H9 (cell line): Measurements from ENCODE around the gene HMGN2. TPM values are rescaled to one million over a fixed set of nuclear protein-coding genes. Genes with fewer than 3 reads are reported as not detected.
A peak's percentile ranks its signal among the peaks of the same experiment; 100 is the strongest.

Experiments used
- DNase-seq: peaks from one replicate; pipeline ENCODE4 v3.0.0-alpha.2; 2017
- H2AFZ ChIP-seq: one replicate; pipeline ENCODE4 v1.6.1; 2013; ENCODE audit warnings: mild to moderate bottlenecking, low read length, control low read depth, moderate library complexity
- H2AK5ac ChIP-seq: 2 replicates; pipeline ENCODE4 v1.6.1; 2013; ENCODE audit warnings: low read length, control low read depth, mixed read lengths; ENCODE audit not compliant: insufficient read length
- H2BK120ac ChIP-seq: one replicate; pipeline ENCODE4 v1.6.1; 2013; ENCODE audit warnings: low read depth, mild to moderate bottlenecking, low read length, control low read depth, inconsistent platforms; ENCODE audit not compliant: poor library complexity, severe bottlenecking
- H2BK12ac ChIP-seq: 2 replicates; pipeline ENCODE4 v1.6.1; 2013; ENCODE audit warnings: low read length, control low read depth, mixed read lengths, low read depth; ENCODE audit not compliant: insufficient read length
- H2BK15ac ChIP-seq: 2 replicates; pipeline ENCODE4 v1.6.1; 2013; ENCODE audit warnings: low read depth, low read length, control low read depth
- H2BK20ac ChIP-seq: one replicate; pipeline ENCODE4 v1.6.1; 2013; ENCODE audit warnings: low read depth, mild to moderate bottlenecking, low read length, control low read depth, inconsistent platforms; ENCODE audit not compliant: poor library complexity, severe bottlenecking
- H2BK5ac ChIP-seq: 2 replicates; pipeline ENCODE4 v1.6.1; 2013; ENCODE audit warnings: low read length, control low read depth, mixed read lengths; ENCODE audit not compliant: insufficient read length
- H3K14ac ChIP-seq: 2 replicates; pipeline ENCODE4 v1.6.1; 2013; ENCODE audit warnings: low read length, control low read depth; ENCODE audit not compliant: insufficient read depth
- H3K18ac ChIP-seq: 2 replicates; pipeline ENCODE4 v1.6.1; 2013; ENCODE audit warnings: low read depth, mild to moderate bottlenecking, mixed read lengths, low read length, control low read depth; ENCODE audit not compliant: insufficient read length
- H3K23ac ChIP-seq: 2 replicates; pipeline ENCODE4 v1.6.1; 2013; ENCODE audit warnings: low read length, control low read depth, mixed read lengths, low read depth; ENCODE audit not compliant: insufficient read length
- H3K23me2 ChIP-seq: 2 replicates; pipeline ENCODE4 v1.6.1; 2013; ENCODE audit warnings: low read depth, mild to moderate bottlenecking, mixed read lengths, low read length, control low read depth; ENCODE audit not compliant: insufficient read length, poor library complexity, severe bottlenecking
- H3K27ac ChIP-seq: 2 replicates; pipeline ENCODE4 v1.5.1; 2013; ENCODE audit warnings: low read length, control low read depth, mixed read lengths, low read depth; ENCODE audit not compliant: insufficient read length
- H3K27me3 ChIP-seq: 2 replicates; pipeline ENCODE4 v1.6.1; 2013; ENCODE audit warnings: low read length, control low read depth, inconsistent platforms; ENCODE audit not compliant: insufficient read depth
- H3K4ac ChIP-seq: 2 replicates; pipeline ENCODE4 v1.6.1; 2013; ENCODE audit warnings: low read depth, mild to moderate bottlenecking, control low read depth, inconsistent platforms, low read length, moderate library complexity
- H3K4me1 ChIP-seq: 2 replicates; pipeline ENCODE4 v1.6.1; 2013; ENCODE audit warnings: low read length, control low read depth, inconsistent platforms; ENCODE audit not compliant: insufficient read depth
- H3K4me2 ChIP-seq: 2 replicates; pipeline ENCODE4 v1.6.1; 2013; ENCODE audit warnings: low read length, control low read depth, mixed read lengths; ENCODE audit not compliant: insufficient read length, insufficient read depth
- H3K56ac ChIP-seq: 2 replicates; pipeline ENCODE4 v1.6.1; 2013; ENCODE audit warnings: low read depth, mild to moderate bottlenecking, mixed read lengths, low read length, control low read depth; ENCODE audit not compliant: insufficient read length
- H3K79me1 ChIP-seq: 2 replicates; pipeline ENCODE4 v1.6.1; 2013; ENCODE audit warnings: low read depth, mild to moderate bottlenecking, moderate library complexity, low read length, control low read depth, inconsistent platforms; ENCODE audit not compliant: insufficient read depth, poor library complexity, severe bottlenecking
- H3K79me2 ChIP-seq: 2 replicates; pipeline ENCODE4 v1.6.1; 2013; ENCODE audit warnings: low read length, control low read depth, inconsistent platforms; ENCODE audit not compliant: insufficient read depth
- H3K9ac ChIP-seq: 2 replicates; pipeline ENCODE4 v1.6.1; 2013; ENCODE audit warnings: low read length, control low read depth, mixed read lengths; ENCODE audit not compliant: insufficient read length; ENCODE audit errors: extremely low read depth
- H3K9me3 ChIP-seq: one replicate; pipeline ENCODE4 v1.6.1; 2013; ENCODE audit warnings: low read depth, low read length, inconsistent platforms; ENCODE audit not compliant: control insufficient read depth
- H3T11ph ChIP-seq: one replicate; pipeline ENCODE4 v1.6.1; 2013; ENCODE audit warnings: mild to moderate bottlenecking, low read length, control low read depth, inconsistent platforms
- H4K20me1 ChIP-seq: one replicate; pipeline ENCODE4 v1.6.1; 2013; ENCODE audit not compliant: control insufficient read depth, insufficient read length, insufficient read depth
- H4K5ac ChIP-seq: 2 replicates; pipeline ENCODE4 v1.6.1; 2013; ENCODE audit warnings: low read depth, mild to moderate bottlenecking, mixed read lengths, low read length, control low read depth; ENCODE audit not compliant: insufficient read length
- H4K8ac ChIP-seq: replicated peaks from 2 replicates; pipeline ENCODE4 v1.6.1; 2013; ENCODE audit warnings: low read length, control low read depth, mixed read lengths, low read depth; ENCODE audit not compliant: insufficient read length
- H4K91ac ChIP-seq: 2 replicates; pipeline ENCODE4 v1.6.1; 2013; ENCODE audit warnings: low read depth, mild to moderate bottlenecking, moderate library complexity, mixed read lengths, low read length, control low read depth; ENCODE audit not compliant: insufficient read length
- H3K27ac Mint-ChIP-seq, 3 experiments: 2 replicates in 2 of 3; 3 replicates in 1 of 3; pipeline ENCODE4 v1.8.0; 2020 to 2021; ENCODE audit warnings: mixed read lengths in 3 of 3, mild to moderate bottlenecking in 1 of 3, moderate library complexity in 1 of 3
- H3K27me3 Mint-ChIP-seq: 2 replicates; pipeline ENCODE4 v1.8.0; 2021; ENCODE audit warnings: low read depth, mild to moderate bottlenecking, moderate library complexity, mixed read lengths
- H3K36me3 Mint-ChIP-seq, 3 experiments: 2 replicates in 2 of 3; 3 replicates in 1 of 3; pipeline ENCODE4 v1.8.0; 2020 to 2021; ENCODE audit warnings: low read depth in 3 of 3, mixed read lengths in 3 of 3; ENCODE audit not compliant: insufficient read depth in 1 of 3
- H3K4me1 Mint-ChIP-seq, 2 experiments: 2 replicates each; pipeline ENCODE4 v1.8.0; 2020; ENCODE audit warnings: mixed read lengths in 2 of 2
- H3K4me3 Mint-ChIP-seq, 2 experiments: 2 replicates in 1 of 2; 3 replicates in 1 of 2; pipeline ENCODE4 v1.8.0; 2020 to 2021; ENCODE audit warnings: mild to moderate bottlenecking in 2 of 2, mixed read lengths in 2 of 2, moderate library complexity in 1 of 2
- H3K9me3 Mint-ChIP-seq, 2 experiments: 2 replicates in 1 of 2; 3 replicates in 1 of 2; pipeline ENCODE4 v1.8.0; 2020; ENCODE audit warnings: mild to moderate bottlenecking in 2 of 2, mixed read lengths in 2 of 2, moderate library complexity in 1 of 2
- CTCF ChIP-seq: fragments of 200-600 bp; sonication (generic); conservative IDR thresholded peaks from 3 replicates; pipeline ENCODE4 v1.8.0; 2021; ENCODE audit warnings: antibody characterized with exemption, mild to moderate bottlenecking
- WGBS: extraction: QIAGEN DNeasy Blood & Tissue Kit; methylation state at CpG from one replicate; pipeline ENCODE4 v1.1.7; 2013; ENCODE audit warnings: missing lambda C conversion rate, low lambda C conversion rate, mixed read lengths; ENCODE audit not compliant: insufficient read length; ENCODE audit errors: extremely low coverage; 5-methylcytosine and 5-hydroxymethylcytosine counted together
- total RNA-seq: library from RNA; stranded (reverse); gene quantifications from 2 replicates; pipeline ENCODE4 v1.2.1, GENCODE V29; 2021

Gene HMGN2
- total RNA-seq, 1 experiment from 2014 or later: 622 TPM

DNA sequence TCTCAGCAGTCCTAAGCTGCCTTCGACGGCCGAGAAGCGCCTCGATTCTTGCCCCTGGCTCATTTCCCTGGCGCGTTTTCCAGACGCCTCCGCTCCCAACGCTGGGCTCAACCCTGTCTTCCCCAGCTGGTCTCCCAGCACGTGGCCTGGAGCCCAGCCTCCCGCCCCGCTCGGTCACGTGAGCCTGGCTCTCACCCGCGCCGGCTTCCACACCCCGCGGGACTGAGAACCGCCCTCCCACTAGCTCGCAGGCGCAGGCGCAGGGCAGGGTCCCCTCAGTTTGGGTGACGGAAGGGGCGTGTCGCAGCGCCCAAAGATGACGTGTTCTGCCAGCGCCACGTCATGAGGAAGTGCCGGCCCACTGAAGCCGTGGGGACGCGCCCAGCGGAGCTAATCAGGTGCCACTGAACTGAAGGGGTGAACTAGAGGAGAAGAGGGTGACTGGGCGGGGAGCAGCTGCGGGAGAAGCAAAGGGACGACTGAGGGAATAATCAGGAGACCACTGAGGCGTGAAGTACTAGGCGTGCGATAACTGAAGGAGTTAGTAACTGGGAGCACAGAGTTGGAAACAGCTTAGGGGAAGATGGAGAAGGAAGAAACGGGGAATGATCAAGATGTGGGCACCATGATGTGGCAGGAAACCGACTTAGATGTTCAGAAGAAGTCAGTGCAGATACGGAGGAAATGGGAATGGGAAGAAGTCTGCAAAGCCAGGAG is 40.1 kb upstream of the HMGN2 start, which contains the start of gene DHDDS:
TSS of gene DHDDS (plus strand) at position 343 of the 717 bp plus-strand sequence. CDS start 625 bp downstream, outside the sequence.
- peak; percentile 98 for DNase-seq
- Histone ChIP-seq H2BK5ac (no peak within 1 kb of the TSS), H4K91ac (no peak within 1 kb of the TSS), H3K79me2 (no peaks in the 10 kb centered on the region), H3K18ac (peak within 1 kb of the TSS; percentile 60), H3K9ac (peak within 1 kb of the TSS; percentile 86), H3K79me1 (no peaks in the 10 kb centered on the region), H3K4me1 (no peaks in the 10 kb centered on the region; the same call in 1 of the 2 replicates), H3K9me3 (no peaks in the 10 kb centered on the region), H3K23ac (no peak within 1 kb of the TSS), H3T11ph (no peak within 1 kb of the TSS), H2BK120ac (no peak within 1 kb of the TSS), H3K56ac (no peak within 1 kb of the TSS), H3K27me3 (no peaks in the 10 kb centered on the region), H2BK20ac (no peak within 1 kb of the TSS), H2BK15ac (no peak within 1 kb of the TSS), H4K5ac (no peak within 1 kb of the TSS), H3K27ac (peak within 1 kb of the TSS; percentile 49), H3K4me2 (peak within 1 kb of the TSS; percentile 99), H3K14ac (0 out of 2 replicates have a peak within 1 kb of the TSS, but pooled peaks have one; percentile 54), H4K8ac (no peak within 1 kb of the TSS), H2AK5ac (no peak within 1 kb of the TSS), H2BK12ac (no peak within 1 kb of the TSS), H3K23me2 (peaks cover 8% of the 10 kb centered on the region), H2AFZ (no peak within 1 kb of the TSS), H3K4ac (no peak within 1 kb of the TSS), H4K20me1 (no peaks in the 10 kb centered on the region)
- Mint-ChIP-seq H3K9me3 (no peaks in the 10 kb centered on the region), H3K27ac (peak within 1 kb of the TSS; percentile 93 to 99 (median 99)), H3K36me3 (peaks cover 10 to 45% (median 35%) of the 10 kb centered on the region in 3 experiments; a peak in 5 of 7 replicates), H3K27me3 (no peaks in the 10 kb centered on the region; the same call in 1 of the 2 replicates), H3K4me1 (peaks cover 37 to 56% of the 10 kb centered on the region in 2 experiments), H3K4me3 (peak within 1 kb of the TSS; percentile 94 to 96)
- WGBS: no CpG with 5 or more reads among the region's 45 CpGs
- no peak for TF ChIP-seq CTCF
